Measurements from ENCODE around the gene MAP4.
"Not testable (repeated sequence)": the region's sequence is repeated elsewhere in the genome, so short reads cannot be mapped to it uniquely, and the experiment has no call there.

Gene MAP4

DNA sequence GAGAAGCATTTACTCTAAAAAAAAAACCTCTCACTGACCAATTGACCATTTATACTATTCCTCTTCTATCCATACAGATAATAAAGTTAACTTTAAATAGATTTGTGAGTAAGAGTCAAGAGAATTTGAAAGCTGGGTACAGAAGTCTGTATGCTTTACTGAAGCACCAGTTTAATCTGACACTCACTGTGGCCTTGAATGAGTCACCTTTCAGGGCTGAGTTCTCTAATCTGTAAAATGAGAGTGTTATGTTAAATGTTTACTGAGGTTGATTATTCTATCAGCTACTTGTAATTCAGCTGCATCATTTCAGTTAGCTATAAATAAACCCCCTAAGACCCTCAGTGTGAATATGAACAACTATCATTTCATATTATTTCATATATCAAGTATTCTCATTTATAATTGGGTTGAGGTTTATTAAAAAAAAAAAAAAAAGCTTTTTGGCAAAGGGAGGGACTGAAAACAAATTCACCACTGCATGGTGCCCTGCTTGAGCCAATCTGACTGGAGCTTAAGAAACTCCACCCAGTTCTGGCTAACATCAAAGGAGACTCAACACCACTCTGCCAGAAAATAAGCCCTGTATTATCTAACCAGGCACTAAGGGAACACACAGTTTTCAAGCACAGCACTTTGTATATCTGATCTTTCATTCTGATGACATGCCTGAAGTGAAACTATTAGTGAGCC is 2.8 kb downstream of the MAP4 start:
- DNase-seq (ENCODE audit: low read depth): peak; percentile 59

GRCh38 chr3:48012659-48013058 is 3.6 kb downstream of the MAP4 start:
- DNase-seq (ENCODE audit: low read depth): no peak

DNA sequence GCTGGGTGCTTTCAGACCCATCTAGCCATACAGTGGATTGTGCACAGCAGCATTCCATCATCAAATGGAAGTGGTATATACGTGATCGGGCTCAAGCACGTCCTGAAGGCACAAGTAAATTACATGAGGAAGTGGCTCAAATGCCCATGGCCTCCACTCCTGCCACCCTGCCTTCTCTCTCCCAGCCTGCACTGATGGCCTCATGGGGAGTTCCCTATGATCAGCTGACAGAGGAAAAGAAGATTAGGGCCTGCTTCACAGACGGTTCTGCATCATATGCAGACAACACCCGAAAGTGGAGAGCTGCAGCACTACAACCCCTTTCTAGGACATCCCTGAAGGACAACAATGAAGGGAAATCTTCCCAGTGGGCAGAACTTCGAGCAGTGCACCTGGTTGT is 8.2 kb downstream of the MAP4 start:
- not testable (repeated sequence) for DNase-seq (ENCODE audit: low read depth)

DNA sequence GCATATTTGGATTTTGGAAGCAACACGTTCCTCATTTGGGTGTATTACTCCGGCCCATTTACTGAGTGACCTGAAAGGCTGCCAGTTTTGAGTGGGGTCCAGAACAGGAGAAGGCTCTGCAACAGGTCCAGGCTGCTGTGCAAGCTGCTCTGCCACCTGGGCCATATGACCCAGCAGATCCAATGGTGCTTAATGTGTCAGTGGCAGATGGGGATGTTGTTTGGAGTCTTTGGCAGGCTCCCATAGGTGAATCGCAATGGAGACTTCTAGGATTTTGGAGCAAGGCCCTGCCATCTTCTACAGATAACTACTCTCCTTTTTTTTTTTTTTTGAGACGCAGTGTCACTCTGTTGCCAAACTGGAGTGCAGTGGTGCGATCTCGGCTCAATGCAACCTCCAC is 8.9 kb downstream of the MAP4 start:
- DNase-seq (ENCODE audit: low read depth): not testable (repeated sequence)

DNA sequence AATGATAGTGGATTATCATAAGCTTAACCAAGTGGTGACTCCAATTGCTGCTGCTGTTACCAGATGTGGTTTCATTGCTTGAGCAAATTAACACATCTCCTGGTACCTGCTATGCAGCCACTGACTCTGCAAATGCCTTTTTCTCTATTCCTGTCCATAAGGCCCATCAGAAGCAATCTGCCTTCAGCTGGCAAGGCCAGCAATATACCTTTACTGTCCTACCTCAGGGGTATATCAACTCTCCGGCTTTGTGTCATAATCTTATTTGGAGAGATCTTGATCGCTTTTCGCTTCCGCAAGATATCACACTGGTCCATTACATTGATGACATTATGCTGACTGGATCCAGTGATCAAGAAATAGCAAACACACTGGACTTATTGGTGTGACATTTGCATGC is 9.4 kb downstream of the MAP4 start:
- not testable (repeated sequence) for DNase-seq (ENCODE audit: low read depth)

- DNase-seq (ENCODE audit: low read depth): no peak
Measured at GRCh38 chr3:48004694-48005093, 11.5 kb downstream of the MAP4 start.

GRCh38 chr3:48002787-48003186 is 13.4 kb downstream of the MAP4 start:
- no peak for DNase-seq (ENCODE audit: low read depth)

GRCh38 chr3:48001991-48002390 is 14.2 kb downstream of the MAP4 start:
- DNase-seq (ENCODE audit: low read depth): no peak

DNA sequence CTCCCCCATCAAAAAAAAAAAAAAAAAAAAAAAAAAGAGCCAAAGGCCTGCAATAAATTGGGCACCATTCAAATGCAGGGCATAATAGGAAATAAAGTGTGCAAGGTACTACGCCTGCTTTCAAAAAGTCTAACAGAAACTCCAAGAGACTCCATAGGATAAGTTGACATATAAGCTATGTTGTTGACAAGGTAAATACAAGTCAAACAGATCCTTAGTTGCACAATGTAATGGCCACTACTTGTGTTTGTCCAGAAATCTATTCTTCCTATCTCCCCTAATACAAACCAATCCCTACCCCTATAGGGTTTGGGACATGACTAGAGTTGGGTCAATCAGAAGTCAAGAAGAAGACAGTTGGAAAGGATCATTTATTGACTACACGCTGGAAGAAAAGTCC is 16.0 kb downstream of the MAP4 start:
- no peak for DNase-seq (ENCODE audit: low read depth)

GRCh38 chr3:47996440-47996839 is 19.8 kb downstream of the MAP4 start:
- DNase-seq (ENCODE audit: low read depth): no peak

DNA sequence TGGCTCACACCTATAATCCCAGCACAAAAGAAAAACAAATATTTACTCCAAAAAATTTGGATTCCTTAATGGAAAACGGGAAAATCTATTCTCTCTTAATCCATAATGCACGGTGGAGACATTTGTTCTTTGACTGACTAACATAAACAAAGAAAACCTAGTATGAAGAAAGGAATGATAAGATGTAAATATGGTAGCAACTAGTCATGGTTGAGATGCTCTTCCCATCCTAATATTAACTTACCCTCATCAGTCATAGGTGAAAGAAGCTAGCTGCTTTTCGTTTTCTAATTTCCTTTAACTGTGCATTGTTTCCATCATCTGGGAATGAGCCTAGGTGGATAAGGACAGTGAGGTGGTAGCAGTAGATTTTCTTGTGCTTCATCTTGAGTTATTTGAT is 22.0 kb downstream of the MAP4 start:
- no peak for DNase-seq (ENCODE audit: low read depth)

DNA sequence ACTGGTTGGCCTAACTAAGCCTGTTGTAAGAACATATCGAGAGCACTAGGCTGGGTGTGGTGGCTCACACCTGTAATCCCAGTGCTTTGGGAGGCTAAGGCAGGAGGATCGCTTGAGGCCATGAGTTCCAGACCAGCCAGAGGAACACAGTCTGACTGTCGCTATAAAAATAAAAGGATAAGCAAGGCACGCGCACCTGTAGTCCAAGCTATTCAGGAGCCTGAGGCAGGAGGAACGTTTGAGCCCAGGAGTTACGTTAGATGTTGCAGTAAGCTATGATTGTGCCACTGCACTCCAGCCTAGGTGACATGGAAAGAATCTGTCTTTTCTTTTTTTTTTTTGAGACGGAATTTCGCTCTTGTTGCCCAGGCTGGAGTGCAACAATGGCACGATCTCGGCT is 24.9 kb downstream of the MAP4 start:
- DNase-seq (ENCODE audit: low read depth): no peak

DNA sequence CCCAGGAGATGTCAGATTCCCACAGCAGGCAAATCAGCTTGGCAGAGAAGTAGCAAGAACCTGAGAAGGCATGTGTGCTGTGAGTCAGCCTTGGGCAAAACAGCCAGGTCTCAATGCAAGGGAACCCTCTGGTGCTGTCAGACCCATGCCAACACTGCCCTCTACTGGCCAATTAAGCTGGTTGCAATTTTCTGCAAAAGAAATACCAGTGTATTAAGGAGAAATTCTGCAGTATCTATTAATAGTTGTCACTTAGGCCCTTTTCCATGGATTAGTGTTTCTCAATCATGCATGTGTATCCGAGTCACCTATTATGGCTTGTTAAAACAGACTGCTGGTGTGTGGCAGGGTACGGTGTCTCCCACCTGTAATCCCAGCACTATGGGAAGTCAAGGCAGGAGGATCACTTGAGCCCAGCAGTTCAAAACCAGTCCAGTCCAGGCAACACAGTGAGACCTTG is 26.2 kb downstream of the MAP4 start:
- peak; percentile 95 for DNase-seq (ENCODE audit: low read depth)

DNA sequence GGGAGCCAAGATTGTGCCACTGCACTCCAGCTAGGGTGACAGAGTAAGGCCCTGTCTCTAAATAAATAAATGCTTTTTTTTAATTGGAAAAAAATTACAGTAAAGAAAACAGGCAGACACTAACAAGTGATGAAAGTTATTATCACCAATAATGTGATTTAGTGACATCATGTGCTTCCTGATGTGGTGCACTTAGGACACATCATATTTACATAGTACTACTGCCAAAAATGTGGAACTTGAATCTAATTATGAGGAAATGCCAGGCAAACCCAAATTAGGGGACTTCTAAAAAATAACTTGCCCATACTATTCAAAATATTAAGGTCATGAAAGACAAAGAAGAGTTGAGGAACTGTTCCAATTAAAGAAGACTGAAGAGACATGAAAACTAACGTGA is 30.8 kb downstream of the MAP4 start:
- no peak for DNase-seq (ENCODE audit: low read depth)

- peak; percentile 81 for DNase-seq (ENCODE audit: low read depth)
Measured at GRCh38 chr3:47984075-47984728, 32.0 kb downstream of the MAP4 start.

GRCh38 chr3:47980795-47981194 is 35.4 kb downstream of the MAP4 start:
- DNase-seq (ENCODE audit: low read depth): no peak

DNA sequence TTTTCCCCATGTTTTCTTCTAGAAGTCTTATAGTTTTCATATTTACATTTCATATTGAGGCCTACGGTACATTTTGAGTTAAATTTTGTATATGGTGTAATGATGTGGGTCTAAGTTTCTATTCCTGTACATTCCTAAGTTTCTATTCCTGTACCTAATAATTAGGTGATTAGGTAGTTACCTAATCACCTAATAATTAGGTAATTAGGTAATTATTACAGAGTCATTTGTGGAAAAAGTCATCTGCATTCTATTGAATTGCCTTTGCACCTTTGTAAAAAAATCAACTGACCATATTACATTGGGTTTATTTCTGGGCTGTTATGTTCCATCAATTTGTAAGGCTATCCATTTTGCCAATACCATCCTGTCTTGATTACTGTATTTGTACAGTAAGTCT is 37.1 kb downstream of the MAP4 start:
- no peak for DNase-seq (ENCODE audit: low read depth)

DNA sequence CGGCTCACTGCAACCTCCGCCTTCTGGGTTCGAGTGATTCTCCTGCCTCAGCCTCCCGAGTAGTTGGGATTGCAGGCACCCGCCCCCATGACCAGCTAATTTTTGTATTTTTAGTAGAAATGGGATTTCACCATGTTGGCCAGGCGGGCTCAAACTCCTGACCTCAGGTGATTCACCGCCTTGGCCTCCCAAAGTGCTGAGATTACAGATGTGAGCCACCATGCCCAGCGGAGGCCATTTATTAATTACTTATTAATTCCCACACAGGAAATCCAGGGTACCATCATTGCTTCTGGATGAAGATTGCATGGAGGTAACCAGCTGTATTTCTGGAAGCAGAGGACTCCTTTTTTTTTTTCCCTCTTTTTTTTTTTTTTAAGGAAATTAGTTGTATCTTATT is 37.8 kb downstream of the MAP4 start:
- DNase-seq (ENCODE audit: low read depth): no peak

- DNase-seq (ENCODE audit: low read depth): no peak
Measured at GRCh38 chr3:47976135-47976732, 40.0 kb downstream of the MAP4 start.

- DNase-seq (ENCODE audit: low read depth): no peak
Measured at GRCh38 chr3:47974974-47975470, 41.2 kb downstream of the MAP4 start.

- no peak for DNase-seq (ENCODE audit: low read depth)
Measured at GRCh38 chr3:47971081-47971480, 45.1 kb downstream of the MAP4 start.

GRCh38 chr3:47964740-47965139 is 51.5 kb downstream of the MAP4 start:
- no peak for DNase-seq (ENCODE audit: low read depth)
